Stimulated activated CD8-positive, alpha-beta memory T cell treated with anti-CD3 and anti-CD28 coated beads, Interleukin-7, amount 100 ng/mL, for 4 hours (primary cell): ENCODE results near the gene CT47C1.
"Not testable (repeated sequence)": the region's sequence is repeated elsewhere in the genome, so short reads cannot be mapped to it uniquely, and the experiment has no call there.

Source experiments
- DNase-seq, 2 donors: peaks; one replicate each; pipeline ENCODE4 v3.0.0-alpha.2; 2020; ENCODE audit warnings: low read depth in 2 of 2

Gene CT47C1

DNA sequence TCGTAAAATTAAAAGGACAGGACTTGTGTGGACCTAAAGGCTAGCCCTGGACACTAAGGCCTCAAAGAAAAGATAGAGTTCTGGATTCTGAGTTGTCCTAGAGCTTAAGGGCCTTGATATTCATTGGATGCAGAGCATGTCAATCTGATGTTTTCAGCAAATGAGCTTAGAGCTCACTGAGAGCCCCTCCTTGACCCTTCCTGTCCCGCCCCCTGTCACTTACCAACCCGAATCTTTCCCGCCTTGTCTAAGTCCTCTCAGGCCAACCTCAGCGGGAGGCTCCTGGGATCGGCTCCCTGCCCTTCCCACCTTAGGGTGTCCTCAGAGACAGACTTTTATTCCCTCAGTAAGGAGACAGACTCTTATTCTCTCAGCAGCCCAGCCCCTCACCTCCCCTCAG is at the start of gene CT47C1:
TSS of gene CT47C1 (plus strand) at position 250 of the 400 bp plus-strand sequence. CDS start 233 bp downstream, outside the sequence.
- DNase-seq, result no peak

DNA sequence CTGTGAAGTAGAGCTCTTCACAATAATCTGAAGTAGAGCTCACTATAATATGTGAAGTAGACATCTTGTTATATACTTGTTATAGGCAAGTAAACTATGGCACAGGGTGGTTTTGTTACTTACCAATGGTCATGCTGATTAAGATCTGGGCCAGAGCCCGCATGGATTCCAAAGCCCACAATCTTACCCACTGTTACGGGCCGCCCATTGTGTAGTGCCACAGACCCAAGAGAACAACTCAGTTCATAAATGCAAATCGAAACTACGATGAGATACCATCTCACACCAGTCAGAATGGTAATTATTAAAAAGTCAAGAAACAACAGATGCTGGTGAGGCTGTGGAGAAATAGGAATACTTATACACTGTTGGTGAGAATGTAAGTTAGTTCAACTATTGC is 46.9 kb upstream of the CT47C1 start:
- DNase-seq, result no peak

DNA sequence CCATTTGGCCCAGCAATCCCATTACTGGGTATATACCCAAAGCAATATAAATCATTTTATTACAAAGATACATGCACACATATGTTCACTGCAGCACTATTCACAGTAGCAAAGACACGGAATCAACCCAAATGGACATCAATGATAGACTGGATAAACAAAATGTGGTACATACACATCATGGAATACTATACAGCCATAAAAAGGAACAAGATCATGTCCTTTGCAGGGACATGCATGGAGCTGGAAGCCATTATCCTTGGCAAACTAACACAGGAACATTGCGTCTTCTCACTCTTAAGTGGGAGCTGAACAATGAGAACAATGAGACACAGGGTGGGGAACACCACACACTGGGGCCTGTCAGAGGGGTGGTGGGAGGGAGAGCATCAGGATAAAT is 46.4 kb upstream of the CT47C1 start:
- not testable (repeated sequence) for DNase-seq

DNA sequence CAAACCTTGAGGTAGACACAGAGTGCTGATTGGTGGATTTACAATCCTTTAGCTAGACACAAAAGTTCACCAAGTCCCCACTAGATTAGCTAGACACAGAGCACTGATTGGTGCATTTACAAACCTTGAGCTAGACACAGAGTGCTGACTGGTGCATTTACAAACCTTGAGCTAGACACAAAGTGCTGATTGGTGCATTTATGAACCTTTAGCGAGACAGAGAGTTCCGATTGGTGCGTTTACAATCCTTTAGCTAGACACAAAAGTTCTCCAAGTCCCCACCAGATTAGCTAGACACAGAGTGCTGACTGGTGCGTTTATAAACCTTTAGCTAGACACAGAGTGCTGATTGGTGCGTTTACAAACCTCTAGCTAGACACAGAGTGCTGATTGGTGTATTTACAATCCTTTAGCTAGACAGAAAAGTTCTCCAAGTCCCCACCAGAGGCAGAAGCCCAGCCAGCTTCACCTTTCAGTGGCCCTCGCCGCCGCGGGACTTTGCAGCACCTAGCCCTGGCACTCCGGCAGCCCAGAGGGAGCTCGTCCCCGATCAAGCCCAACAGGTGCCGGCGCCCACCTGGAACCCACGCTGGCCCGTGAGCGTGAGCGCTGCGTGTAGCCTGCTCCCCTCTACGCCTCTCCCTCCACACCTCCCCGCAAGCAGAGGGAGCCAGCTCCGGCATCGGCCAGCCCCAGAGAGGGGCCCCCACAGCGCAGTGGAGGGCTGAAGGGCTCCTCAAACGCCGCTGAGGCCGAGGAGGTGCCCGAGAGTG is 44.6 kb upstream of the CT47C1 start:
- DNase-seq, result not testable (repeated sequence)

DNA sequence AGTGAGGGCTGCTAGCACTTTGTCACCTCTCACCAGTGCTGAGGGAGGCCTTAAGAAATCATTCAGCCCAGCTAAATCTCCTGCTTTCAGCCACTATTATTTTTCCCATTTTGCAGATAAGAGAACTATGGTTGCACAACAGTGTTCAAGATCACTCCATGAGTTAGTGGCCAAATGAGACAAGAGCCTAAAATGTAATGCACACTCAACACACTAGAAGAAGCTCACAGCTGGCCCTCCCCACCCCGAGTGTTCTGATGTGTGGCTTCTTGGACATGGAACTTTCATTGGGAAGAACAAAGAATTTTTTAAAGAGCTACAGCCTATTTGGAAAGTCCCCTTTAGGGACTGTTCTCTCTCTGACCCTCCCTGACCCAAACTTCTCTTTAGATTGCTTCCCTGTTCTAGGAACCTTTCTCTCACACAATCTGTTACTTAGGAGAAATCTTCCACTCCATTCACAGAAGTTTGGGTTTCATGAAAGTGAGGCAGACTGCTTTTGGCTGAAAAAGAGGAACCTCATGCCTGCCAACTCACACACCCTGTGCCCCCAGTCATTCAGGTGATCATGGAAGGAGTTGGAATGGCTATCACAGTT is 44.0 kb upstream of the CT47C1 start:
- DNase-seq, result no peak

DNA sequence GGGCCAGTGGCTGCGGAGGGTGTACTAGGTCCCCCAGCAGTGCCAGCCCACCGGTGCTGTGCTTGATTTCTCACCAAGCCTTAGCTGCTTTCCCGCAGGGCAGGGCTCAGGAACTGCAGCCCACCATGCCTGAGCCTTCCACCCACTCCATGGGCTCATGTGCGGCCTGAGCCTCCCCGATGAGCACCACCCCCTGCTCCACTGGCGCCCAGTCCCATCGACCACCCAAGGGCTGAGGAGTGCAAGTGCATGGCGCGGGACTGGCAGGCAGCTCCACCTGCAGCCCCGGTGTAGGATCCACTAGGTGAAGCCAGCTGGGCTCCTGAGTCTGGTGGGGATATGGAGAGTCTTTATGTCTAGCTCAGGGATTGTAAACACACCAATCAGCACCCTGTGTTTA is 43.1 kb upstream of the CT47C1 start:
- not testable (repeated sequence) for DNase-seq

DNA sequence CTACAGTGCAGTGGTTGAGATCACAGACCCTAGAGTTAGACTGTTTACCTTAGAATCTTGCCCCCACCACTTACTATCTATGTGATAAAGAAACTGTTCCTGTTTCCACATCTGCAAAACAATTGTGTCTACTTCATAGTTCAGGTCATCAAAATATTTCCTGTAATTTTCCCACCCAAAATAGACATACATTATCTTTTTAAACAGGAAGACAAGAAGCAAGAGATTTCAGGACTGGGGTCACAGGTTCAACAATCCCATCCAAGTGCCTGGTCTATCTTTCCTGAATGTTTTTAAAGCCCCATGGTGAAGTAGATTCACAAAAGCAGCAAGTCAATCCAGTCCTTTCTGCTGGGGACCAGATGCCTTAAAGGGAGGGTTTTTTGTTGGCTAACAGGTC is 41.8 kb upstream of the CT47C1 start:
- DNase-seq, result no peak

DNA sequence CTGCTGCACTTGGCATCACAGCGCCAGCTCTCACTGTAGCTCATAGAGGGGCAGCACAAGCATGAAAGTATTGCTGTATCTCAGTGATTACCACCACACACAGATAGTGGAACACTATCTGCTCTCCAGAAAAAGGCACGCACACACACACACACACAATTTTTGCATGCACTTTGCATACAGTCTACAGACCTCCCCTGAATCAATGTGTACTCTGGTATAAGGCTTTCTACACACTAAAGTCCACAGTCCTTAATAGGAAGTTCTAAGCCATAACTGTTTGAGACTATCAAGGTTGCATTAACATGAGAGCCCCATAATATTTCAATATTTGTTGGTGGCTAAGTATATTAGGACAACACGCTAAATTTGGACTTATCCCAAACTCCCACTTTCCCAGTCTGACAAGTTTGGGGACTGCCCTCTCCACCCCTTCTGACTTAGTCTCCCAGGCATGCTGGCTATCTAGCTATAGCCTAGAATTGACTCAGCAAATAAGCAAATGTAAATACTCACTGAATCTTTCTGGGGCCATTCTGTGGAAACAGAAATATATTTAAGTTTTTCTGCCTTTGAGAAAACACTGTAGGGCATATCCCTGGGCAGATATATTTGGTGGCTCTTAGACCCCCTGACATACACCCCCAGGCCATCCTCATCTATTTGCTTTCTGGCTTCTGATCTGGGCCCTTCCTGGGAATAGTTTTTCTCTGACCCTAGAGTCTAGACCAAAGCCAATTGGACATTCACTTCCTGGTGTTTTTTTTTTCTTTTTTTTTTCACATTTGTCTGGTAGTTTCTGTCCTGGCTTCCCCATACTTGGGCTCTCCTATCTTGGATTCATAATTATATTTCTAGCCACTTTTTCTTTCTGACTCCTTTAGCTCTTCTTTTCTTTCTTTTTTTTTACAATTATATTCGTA is 36.4 kb upstream of the CT47C1 start:
- DNase-seq, result no peak

DNA sequence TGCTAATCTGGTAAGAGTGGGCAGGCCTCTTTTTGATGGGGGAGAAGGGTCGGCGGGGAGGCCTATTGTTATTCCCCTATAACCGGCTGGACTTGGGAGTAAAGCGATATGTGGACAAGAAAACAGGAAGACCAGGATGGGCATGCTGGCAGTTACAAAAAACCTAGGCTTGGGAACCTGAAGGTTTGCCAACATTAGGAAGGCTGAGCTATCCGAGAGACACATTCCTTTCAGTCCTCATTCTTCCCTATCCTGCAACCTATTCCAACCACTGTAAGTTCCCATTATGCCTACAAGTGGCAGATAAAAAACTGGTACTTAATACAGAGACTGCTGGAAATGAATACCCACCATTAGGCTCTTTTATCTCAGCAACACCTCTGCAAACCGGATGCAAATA is 32.4 kb upstream of the CT47C1 start:
- no peak for DNase-seq

DNA sequence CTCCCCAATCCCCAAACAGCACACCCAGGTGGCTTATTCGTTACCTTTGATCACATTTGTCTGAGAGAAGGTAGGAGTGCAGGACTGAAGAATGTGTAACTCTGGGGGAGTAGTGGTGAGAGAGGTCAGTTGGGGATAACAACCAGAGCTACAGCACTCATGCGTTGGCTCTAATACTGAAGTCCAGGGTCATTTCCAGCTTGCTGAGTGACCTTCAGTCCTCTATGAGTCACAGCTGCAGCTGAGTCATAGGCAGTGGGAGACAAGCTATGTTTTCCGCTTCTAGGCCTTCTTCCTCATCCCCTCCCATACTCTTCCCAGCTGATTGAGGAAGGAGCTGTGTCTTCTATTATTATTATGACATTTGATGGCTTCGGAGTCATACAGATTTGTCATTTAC is 31.6 kb upstream of the CT47C1 start:
- no peak for DNase-seq

DNA sequence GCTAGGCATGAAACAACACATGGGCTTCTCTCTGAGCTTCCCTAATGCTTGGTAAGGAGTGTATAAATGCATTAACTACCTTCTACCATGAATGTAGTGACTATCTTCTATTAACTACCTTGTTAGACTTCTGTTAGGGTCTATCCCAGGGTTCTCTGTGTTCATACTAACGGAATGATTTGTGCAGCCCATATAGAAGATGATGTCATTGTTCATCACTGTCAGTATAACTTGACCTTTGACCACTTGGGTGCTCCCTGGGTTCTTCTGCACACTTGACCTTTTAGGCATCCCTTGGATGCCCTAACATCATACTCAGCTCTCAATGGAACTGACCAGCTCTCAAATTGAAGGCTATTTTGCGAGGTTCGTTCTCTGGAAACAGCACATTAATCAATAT is 30.8 kb upstream of the CT47C1 start:
- no peak for DNase-seq

DNA sequence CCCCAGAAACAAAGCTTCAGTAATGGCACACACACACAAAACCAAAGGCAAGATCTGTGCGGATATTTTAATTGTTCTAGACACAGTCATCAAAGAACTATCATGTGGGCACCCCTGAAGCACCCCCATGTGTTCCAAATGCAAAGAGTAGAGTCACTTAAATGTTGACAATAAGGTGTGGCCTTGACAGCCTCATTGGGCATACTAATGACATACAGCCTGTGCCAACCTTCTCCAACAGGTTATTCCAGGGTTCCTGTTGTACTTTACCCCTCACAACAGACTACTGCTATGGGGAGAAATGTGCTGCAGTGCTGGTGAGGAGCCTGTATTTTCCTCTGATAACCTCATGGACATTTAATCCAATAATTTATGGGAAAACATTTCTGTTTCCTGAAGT is 29.8 kb upstream of the CT47C1 start:
- DNase-seq, result no peak

DNA sequence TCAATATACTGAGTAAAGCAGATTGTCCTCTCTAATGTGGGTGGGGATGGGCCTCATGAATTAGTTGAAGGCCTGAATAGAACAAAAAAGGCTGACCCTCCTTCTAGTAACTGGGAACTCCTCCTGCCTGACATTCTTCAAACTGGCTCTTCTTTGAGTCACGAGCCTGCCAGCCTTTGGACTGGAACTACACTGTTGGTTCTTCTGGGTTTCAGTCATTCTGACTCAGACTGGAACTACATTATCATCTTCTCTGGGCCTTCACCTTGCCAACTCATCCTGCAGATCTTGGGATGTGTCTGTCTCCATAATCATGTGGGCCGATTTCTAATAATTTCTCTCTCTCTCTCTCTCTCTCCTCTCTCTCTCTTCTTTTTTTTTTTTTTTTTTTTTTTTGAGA is 26.9 kb upstream of the CT47C1 start:
- DNase-seq, result no peak

DNA sequence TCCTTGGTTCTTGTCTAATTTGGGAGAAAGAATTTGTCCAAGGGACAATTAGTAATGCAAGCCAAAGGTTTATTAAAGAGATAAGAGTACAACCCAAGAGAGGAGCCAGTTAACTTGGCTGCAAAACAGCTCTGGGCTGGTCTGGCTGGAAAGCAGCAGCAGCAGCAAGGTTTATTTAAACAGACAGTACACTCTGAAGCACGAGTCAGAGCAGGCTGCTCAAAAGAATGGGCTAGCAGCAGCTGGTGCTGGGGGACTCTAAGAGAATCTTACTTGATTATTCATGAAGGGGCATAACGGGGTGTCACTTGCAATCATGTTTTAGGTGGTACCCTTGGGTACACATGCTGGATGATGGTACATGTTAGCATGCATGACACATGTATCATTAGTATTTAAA is 17.1 kb upstream of the CT47C1 start:
- DNase-seq, result no peak

DNA sequence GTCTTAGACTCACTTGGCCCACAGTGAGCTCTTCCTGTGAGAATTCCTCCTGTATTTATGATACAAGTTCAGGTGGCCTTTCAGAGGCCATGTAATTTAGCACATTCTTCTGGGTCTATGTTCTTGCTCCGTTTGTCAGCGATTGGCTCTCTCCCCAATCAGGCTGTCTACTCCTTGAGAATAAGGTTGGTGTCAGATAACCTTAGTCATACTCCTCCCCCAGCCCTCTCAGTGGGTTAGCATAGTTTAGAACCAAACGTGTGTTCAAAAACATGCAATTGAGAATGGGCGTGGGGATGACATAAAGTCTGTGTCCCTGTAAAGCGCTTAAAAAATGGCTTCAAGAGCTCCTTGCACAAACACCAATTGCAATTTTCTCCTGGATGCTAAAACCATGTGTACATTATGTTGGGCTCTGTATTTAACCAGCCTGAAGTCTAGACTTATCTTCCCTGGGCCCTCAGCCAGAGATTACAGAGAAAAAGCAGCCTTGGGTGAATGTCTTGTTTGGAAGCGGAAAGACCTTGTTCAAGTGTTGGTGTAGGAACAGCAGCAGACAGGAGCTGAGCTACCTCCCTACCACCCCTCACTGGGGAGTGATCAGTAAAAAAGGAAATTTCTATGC is 9.9 kb upstream of the CT47C1 start:
- no peak for DNase-seq

DNA sequence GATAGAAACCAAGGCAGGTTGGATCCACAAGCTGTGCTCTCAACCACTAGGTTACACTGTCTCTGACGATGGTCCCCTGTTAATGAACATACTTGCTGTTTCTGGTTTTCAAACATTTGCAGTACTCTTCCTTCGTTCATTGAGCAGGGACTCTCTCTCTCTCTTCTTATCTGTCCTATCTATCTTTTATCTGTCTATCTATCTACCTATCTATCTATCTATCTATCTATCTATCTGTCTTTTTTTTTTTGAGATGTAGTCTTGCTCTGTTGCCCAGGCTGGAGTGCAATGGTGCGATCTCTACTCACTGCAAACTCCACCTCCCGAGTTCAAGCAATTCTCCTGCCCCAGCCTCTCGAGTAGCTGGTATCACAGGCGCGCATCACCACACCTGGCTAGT is 9.4 kb upstream of the CT47C1 start:
- DNase-seq, result no peak

DNA sequence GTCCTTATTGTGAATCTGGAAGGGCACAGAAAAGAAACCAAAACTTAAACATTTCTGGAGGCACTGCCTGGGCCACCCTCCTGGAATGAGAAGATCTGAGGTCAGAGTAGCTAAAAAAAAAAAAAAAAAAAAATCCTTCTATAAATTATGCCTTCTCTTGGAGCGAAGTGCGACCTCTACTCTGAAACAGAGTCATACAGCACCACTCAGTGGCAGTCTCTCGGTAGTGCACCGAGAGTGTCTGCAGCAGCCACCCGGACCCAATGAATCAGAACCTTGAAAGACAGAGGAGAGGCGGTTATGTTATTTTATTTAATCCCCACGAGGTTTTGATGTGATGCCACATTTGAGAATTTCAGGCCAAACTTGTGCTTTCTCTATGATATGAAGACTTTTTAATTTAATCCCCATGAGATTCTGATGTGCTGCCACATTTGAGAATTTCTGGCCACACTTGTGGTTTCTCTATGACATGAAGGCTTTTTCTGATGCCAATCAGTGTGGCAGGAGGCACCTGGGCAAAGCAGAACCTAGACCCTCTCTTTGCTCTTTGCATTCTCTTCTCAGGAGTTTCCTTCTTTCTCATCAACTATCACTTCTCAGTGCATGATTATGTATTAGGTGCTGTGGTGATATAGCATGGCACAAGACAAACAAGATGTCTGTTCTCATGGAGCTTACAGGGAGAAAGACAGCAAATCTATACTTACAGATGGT is 5.6 kb upstream of the CT47C1 start:
- DNase-seq, result no peak

DNA sequence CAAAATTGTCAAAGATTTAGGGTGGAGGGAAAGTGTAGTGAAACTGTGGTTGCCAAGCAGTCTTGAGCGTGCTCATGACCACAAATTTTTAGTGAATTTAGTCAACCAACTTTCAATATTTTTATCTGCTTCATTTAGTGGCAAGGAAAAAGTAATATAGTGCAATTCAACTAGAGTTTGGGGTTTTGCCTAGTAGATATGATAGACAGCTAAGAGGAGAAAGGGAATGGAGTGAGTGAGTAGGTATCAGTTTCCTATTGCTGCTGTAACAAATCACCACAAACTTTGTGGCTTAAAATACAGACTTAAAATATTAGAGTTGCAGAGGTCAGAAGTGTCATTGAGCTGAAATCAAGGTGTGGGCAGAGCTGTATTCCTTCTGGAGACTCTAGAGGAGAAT is 3.7 kb upstream of the CT47C1 start:
- no peak for DNase-seq

DNA sequence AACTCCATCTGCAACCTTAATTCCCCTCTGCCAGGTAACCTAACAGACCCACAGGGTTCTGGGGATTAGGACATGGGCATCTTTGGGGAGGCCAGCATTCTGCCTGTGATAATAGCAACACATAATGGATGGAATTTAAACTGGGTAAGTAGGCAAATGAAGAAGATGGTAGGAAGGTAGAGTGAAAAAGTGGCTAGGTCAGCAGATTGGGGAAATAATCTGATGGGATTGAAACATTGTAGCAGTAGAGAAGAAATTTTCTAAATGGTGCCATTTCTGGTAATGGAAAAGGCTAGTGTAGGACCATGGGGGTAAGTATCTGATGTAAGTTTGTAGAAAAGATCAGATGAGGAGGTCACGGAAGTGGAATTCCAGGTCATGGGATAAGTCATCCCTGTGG is 3.0 kb upstream of the CT47C1 start:
- no peak for DNase-seq

DNA sequence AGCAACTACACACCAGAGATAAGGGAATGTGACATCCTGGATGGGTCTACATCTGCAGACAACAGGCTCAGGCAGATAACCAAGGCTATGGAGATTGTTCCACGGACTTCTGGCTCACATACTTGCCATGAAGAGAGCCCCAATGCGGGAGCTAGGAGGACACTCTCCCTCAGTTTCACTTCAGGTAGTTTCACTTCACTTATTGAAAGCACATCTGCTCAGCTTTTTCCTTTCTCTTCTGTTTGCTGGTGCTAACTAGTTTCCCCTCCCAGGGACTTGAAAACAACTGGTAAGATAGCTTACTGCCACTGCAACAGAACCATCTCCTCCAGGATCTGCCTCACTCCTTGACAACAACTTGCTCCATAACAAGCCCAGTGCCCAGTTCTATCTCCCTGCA is 1.4 kb upstream of the CT47C1 start:
- DNase-seq, result no peak

DNA sequence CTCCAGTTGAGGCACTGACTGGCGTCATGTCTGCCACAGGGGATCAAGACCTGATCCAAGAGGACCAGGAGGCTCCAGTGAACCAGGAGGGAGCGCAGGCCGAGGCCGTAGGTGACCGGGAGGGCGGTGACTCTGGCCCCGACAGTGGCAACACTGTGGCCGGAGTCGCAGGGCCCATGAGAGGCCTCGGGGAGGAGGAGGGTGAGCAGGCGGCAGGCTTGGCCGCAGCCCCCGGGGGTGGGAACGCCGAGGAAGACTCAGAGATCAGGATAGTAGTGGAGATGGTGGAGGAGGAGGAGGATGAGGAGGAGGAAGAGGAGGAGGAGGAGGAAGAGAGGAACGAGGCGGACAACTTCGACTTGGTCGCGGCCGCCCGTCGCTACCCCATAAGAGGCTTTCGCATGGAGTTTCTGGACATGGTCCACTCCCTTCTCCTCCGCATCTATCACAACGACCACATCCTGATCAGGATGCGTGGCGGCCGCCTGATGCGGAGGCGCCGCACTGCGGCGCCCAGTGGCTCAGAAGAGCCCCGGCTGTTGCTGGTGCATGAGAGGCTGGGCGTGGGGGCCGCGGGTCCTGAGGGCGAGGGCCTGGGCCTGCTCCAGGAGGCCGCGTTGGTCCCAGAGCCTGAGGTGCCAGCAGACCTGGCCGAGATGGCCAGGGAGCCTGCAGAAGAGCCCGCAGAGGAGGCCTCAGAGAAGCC is 560 bp downstream of the CT47C1 start:
- DNase-seq, result no peak
